Stimulated activated CD4-positive, alpha-beta T cell treated with anti-CD3 and anti-CD28 coated beads, Interleukin-12 subunit alpha, Interleukin-12 subunit beta, amount 100 ng/mL, for 24 hours (primary cell): Measurements from ENCODE around the gene SPNS2.
A peak's percentile ranks its signal among the peaks of the same experiment; 100 is the strongest.
"Not testable (repeated sequence)": the region's sequence is repeated elsewhere in the genome, so short reads cannot be mapped to it uniquely, and the experiment has no call there.

Experiments used
- DNase-seq, 2 experiments: peaks; one replicate each; pipeline ENCODE4 v3.0.0-alpha.2; 2020; ENCODE audit warnings: low read depth in 2 of 2

The SPNS2 gene

DNA sequence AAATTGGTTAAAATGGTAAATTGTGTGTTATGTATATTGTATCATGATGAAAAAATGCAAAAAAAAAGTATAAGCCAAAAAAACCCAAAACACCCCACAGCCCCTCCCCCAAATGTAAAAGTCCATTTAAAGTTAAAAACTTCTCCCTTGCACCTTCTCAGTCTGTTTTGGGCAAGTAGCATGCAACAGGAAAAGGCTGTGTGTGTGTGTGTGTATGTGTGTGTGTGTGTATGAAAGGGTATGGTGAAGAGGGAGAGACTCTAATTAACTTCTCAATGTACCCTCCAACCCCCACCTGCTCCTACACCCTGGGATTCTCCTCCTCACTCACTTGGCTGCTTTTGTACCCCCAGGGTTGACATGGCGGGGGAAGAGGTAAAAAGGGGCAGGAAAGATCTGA, 70.9 kb downstream of the SPNS2 start:
- DNase-seq, result no peak

- no peak for DNase-seq
Measured at GRCh38 chr17:4572131-4572530, 73.5 kb downstream of the SPNS2 start.

DNA sequence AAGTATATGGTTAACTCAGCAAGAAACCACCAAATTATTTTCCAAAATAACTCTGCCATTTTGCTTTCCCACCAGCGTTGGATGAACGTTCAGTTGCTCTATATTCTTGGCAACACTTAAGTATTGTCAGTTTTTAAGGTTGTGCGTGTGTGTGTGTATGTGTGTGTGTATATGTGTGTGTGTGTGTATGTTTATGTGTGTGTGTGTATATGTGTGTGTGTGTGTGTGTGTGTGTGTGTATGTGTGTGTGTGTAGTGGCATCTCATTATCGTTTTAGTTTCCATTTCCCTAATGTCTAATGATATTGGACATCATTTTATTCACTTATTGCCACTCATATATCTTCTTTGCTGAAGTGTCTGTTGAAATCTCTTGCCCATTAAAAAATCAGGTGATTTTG, 74.4 kb downstream of the SPNS2 start:
- no peak for DNase-seq

DNA sequence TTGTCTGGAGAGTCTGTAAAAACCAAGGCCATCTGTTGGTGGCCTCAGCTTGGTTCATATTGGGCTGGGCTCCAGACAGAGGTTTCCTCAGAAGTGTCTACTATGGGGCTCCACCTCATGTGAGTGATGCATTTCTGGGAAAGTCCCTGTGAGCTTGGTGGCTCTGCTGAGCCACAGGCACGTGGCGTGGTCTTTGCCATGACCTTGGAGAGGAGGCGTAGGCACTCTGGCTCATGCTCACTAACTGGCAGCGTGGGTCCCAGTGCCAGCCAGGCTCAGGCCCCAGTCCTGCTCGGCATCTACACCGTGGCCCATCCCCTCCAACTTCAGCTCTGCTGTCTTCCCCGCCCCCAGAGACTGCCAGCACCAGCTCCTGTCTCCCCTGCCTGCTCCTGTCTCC, 75.0 kb downstream of the SPNS2 start:
- DNase-seq, result peak; percentile 56 to 58

DNA sequence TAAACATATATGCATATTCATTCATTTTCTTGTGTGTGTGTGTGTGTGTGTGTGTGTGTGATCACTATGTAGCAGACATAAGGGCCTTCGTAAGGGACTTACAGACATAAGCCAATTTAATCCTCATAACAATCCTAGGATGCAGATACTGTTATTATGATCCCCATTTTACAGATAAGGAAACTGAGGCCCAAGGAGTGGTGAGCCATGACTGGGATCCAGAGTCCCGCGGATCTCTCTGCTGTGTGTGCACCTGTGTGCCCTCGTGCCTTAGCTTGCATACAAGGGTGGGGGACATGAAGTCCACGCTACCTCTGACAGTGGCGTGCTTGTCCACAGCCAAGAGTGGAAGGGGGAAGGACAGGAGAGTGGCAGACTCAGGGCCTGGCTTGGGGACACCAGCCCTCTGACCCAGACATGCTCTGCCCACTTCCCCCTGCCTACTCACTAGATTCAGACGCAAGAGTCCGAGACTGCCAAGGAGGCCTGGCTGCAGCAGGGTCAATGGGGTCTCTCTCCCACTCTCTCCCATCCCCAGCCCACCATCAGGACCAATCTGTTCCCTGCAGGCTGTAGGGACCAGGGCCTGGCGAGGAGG, 75.9 kb downstream of the SPNS2 start:
- DNase-seq, result no peak

- no peak for DNase-seq
Measured at GRCh38 chr17:4576161-4576558, 77.5 kb downstream of the SPNS2 start.

DNA sequence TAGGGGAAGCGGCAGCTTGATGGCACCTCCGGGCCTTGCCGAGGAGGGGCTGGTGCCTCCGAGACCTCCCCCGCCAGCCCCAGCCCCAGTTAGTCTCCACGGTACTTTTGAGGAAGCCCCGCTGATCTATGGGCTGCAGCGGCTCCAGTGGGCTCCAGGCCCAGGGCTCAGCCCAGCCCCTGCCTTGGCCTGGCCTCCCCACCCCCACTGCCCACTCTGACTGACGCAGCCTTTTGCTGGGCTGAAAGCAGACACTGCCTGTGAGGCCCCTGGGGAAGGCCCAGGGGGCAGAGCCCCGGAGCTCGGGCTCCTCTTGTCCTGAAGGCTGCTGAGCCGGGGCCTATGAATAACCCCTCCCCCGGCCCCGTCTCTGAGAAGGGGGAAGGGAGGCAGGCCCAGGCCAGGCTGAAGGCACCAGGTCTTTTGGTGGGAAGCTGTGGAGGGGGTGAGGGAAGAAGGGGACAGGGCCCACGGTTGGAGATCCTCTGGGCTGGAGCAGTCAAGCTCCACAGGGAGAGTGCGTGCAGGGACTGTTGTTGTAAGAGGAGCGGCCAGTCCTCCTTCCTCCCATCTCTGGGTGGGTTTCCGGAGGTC, 78.1 kb downstream of the SPNS2 start:
- no peak for DNase-seq

GRCh38 chr17:4577386-4577993, 78.8 kb downstream of the SPNS2 start:
- DNase-seq, result no peak

DNA sequence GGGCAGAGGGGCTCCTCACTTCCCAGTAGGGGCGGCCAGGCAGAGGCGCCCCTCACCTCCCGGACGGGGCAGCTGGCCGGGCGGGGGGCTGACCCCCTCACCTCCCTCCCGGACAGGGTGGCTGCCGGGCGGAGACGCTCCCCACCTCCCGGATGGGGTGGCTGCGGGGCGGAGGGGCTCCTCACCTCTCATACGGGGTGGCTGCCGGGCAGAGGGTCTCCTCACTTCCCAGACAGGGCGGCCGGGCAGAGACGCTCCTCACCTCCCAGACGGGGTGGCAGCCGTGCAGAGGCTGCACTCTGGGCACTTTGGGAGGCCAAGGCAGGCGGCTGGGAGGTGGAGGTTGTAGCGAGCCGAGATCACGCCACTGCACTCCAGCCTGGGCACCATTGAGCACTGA, 79.7 kb downstream of the SPNS2 start:
- DNase-seq, result not testable (repeated sequence)

DNA sequence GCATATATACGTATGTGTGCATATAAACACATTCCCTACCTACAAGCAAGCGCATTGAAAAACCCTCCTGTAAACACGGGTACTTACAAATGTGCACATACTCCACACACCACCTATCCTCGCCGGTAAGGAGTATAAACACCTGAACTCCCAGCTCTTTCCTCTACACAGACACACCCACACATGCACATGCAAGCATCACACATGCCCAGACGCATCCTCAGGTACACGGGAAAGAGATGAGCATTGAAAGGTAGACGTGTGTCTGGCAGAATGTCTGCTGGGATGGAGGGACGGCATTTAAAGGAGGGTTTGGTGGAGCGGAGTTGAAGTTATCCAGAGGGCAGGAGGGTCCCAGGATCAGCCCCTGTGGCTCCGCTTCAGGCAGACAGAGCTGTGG, 81.0 kb downstream of the SPNS2 start:
- no peak for DNase-seq

DNA sequence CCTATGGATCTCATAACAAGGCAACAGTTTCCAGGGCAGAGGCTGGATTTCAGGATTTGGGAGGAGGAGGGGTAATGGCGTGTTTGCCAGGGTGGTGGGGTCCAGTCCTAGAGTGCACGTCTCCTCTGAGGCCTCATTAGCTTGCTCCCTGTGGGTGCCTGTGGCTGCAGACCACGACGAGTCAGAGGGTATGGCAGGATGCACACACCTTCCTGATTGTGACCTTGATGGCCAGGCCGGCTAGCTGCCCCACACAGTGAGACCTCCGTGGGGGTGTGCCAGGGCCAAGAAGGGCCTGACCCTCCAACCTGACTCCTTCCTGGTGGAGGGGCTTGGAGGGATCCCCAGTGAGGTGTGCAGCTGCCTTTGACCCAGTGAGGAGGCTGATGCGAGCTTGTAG, 81.6 kb downstream of the SPNS2 start:
- no peak for DNase-seq

DNA sequence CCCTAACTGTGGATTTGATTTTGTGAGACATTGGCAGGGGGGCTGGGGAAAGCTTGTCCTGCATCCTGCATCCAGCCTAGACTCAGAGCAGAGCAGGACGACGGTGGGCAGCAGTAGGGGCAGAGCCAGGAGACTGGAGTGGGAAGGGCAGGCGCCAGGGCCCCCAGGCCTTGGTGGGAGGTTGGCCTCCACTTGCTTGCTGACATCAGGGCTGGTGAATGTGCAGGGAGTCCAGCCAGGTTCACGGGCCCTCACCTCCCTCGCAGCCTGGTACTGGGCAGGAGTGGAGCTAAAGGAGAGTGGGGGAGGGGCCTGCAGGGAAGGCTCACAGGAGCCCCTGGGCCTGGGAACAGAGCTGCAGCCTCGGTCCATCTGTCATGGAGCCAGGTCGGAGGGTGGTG, 83.4 kb downstream of the SPNS2 start:
- DNase-seq, result no peak

- no peak for DNase-seq
Measured at GRCh38 chr17:4582691-4583090, 84.0 kb downstream of the SPNS2 start.

DNA sequence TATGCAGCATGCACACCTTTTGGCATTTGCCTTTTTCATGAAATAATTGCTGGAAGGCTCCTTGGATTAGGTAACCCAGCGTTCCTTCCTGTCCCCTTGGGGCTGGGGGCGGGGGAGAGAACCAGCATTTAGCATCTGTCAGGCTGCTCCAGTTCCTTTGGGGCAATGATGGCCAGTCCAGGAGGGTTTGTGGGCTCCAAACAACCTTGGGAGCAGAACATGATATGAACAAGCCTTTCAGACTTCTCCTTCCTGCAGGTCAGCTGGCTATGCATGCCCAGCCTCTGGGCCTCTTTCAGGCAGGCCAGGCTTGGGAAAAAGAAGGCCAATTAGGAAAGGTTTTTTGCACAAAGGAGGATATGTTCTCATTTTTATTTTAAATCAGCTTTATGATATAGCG, 84.5 kb downstream of the SPNS2 start:
- no peak for DNase-seq

DNA sequence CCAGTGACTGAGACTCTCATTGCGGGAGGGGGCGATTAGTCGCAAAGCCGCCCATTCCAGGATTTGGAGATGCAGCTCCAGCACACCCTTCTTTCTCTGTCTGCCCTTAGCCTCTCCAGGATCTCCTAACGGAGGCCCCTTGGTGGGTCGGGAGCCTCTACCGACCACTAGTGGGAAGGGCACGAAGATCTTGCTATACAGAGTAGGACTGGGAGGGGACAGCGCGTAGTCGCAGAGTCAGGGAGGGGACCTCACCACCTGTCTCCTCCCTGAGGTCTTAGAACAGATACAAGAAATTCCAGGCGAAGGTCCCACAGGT, 85.1 kb downstream of the SPNS2 start:
- no peak for DNase-seq

DNA sequence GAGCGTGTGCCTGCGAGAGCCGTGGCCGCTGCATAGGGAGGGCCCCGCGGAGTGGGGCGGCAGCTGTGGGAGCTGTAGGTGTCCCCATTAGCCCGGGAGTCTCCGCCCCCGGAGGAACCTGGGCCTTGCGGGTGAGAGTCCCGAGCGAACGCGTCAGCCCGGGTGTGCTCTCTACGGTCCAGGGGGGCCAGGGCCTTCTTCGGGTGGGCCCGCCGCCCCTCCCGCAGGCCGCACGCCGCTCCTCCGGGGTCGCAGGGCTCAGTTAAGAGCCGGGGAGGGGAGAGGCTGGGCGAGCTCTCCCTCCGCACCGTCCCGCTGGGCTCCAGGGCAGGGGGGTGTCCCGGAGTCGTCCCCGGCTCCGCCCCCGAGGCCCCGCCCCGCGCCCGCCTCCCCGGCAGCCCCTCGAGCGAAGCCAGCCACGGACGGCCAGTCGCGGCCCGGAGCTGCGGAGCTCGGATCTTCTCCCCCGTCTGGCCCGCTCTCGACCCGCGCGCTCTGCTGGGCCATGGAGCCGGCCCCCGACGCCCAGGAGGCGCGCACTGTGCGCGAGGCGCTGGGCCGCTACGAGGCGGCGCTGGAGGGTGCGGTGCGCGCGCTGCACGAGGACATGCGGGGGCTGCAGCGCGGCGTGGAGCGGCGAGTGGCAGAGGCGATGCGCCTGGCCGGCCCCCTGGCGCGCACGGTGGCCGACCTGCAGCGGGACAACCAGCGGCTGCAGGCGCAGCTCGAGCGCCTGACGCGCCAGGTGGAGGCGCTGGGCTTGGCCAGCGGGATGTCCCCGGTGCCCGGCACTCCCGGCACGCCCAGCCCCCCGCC, 85.6 kb downstream of the SPNS2 start, which contains the start of gene SMTNL2:
SMTNL2 (plus strand) TSS at position 429 of the 816 bp plus-strand sequence; CDS start at position 506, 77 bp downstream.
- DNase-seq, result no peak

DNA sequence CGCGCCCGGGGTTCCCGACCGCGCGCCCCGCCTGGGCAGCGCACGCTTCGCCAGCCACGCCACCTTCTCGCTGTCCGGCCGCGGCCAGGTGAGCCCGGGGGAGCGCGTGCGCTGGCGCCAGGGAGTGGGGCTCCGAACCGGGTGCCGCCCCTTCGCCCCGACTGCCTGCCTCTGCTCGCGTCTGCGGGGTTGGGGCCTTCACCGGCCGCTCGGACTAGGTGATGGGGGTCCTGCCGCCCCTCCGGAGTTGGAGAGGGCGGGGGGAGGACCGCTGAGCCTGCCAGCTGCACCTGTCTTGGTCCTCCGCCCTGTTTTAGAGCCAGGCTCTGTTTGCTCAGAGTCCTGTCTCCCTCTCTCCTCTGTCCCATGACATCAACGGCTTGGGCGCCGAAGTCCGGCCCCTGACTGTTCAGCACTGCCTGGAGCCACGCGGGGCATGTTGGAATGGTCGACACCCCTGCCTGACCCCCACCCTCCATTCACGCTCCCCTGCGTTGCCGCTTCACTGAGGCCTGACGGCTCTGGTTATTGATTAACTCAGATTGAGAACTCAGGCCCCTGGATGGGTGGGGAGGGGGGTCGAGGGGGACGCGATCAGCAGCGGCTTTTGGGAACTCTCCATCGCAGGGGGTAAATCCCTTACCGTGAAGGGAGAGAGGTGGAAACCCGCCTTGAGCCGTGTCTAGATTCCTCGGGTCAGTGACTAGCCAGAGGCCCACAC, 86.4 kb downstream of the SPNS2 start:
- DNase-seq, result no peak

DNA sequence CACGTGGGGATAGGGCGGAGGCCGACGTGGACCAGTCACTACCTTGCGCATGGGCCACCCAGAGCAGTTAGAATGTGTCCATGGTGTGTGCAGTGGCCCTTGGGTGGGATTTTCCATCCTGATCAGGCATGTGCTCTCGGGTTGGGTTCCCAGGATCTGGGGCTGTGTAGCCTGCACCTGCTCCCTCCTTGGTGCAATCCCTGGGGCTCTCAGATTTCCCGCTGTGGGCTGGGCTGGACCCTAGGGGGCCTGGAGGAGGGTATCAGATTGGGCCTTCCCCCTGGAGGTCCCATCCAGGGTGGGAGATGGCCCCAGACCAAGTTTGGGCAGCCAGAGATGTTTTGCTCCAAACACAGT, 86.9 kb downstream of the SPNS2 start:
- DNase-seq, result no peak

DNA sequence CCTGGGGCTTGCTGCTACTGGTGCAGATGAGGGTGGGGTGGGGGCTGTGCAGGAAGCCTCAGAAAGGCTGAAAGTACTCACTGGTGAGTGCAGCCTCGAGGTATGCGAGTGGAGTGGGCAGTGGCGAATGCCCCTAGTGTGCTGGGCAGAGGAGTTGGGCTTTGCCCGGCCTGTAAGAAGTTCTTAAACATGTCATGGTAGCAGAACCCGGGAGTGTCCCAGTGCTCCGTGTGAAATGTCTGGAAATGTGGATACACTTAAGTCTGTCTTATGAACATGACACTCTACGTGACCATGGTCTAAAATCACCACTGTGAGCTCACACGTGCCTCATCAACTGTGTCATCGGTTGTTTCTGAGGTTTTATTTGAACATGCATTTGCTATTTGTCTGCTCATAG, 87.4 kb downstream of the SPNS2 start:
- no peak for DNase-seq

GRCh38 chr17:4587195-4587594, 88.5 kb downstream of the SPNS2 start:
- no peak for DNase-seq

DNA sequence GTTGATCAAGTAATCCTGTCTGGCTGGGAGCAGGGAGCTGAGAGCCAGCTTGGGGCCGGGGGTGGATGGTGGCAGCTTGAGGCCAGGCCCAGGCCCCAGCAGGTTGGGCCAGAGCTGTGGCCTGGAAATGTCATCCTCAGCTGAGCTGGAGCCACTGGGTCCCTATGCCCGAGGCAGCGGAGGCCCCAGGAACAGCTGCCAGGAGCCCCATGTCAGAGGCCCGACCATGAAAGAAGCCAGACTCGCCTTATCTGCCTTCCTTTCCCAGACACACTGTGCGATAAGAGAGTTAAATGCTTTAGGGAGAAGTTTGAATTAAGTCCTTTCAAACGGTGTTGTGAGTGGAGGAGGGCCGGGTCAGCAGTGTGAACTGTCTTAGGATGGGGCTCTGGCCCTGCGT, 89.1 kb downstream of the SPNS2 start:
- DNase-seq, result no peak

DNA sequence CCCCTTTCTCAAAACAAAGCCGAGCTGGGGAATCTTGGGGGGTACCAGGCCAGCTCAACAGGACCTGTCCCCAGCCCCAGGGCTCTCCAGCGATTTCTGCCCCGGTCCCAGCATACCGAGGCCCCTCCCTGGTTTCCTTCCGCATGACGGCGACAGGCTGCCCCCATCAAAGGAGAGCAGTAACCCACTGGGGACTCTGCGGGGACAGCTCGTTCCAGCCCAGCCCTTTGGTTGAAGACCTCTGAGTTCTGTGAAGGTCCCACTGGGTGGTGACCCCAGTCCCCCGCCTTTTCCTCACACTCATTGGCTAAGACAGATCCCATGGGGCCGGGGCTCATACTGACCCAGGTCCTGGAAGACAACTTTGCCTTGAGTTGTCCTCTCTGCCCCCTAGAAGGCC, 89.7 kb downstream of the SPNS2 start:
- DNase-seq, result no peak
